Neutrophil (primary cell): ENCODE data around the gene CLIP2.
"Not testable (repeated sequence)": the region's sequence is repeated elsewhere in the genome, so short reads cannot be mapped to it uniquely, and the experiment has no call there.

Source experiments
- H3K27ac ChIP-seq: fragments of 200-600 bp; sonication (generic); 2 replicates; pipeline ENCODE4 v1.5.1; 2016; ENCODE audit warnings: mild to moderate bottlenecking, moderate library complexity
- H3K27me3 ChIP-seq: fragments of 200-600 bp; sonication (generic); 2 replicates; pipeline ENCODE4 v1.6.0; 2016; ENCODE audit warnings: mild to moderate bottlenecking
- H3K36me3 ChIP-seq: fragments of 200-600 bp; sonication (generic); 2 replicates; pipeline ENCODE4 v1.5.1; 2017
- H3K4me1 ChIP-seq, 2 experiments: fragments of 200-600 bp in 1 of 2; sonication (generic) in 1 of 2; 1 replicate in 1 of 2; 2 replicates in 1 of 2; pipeline versions ENCODE4 v1.5.1 to v1.6.1; 2013 to 2016; ENCODE audit warnings: low read depth in 1 of 2, low read length in 1 of 2, mild to moderate bottlenecking in 1 of 2, moderate library complexity in 1 of 2; ENCODE audit not compliant: control insufficient read depth in 1 of 2, insufficient read depth in 1 of 2
- H3K4me3 ChIP-seq, 2 experiments: fragments of 200-600 bp in 1 of 2; sonication (generic) in 1 of 2; 1 replicate in 1 of 2; 2 replicates in 1 of 2; pipeline ENCODE4 v1.5.1; 2013 to 2016; ENCODE audit warnings: low read depth in 1 of 2, low read length in 1 of 2, mild to moderate bottlenecking in 1 of 2, moderate library complexity in 1 of 2
- H3K9me3 ChIP-seq: fragments of 200-600 bp; sonication (generic); 2 replicates; pipeline ENCODE4 v1.5.1; 2016
- CTCF ChIP-seq: fragments of 200-600 bp; sonication (generic); IDR thresholded peaks from 2 replicates; pipeline ENCODE4 v1.5.1; 2016; ENCODE audit warnings: antibody characterized with exemption

CLIP2 gene

GRCh38 chr7:74345970-74346369 lies 56.8 kb downstream of the CLIP2 start:
- Histone ChIP-seq H3K4me1 (no peaks in the 10 kb centered on the region), H3K27ac (no peak overlapping the region), H3K27me3 (no peaks in the 10 kb centered on the region), H3K36me3 (no peaks in the 10 kb centered on the region), H3K4me3 (no peak overlapping the region), H3K9me3 (no peaks in the 10 kb centered on the region)
- no peak for TF ChIP-seq CTCF

DNA sequence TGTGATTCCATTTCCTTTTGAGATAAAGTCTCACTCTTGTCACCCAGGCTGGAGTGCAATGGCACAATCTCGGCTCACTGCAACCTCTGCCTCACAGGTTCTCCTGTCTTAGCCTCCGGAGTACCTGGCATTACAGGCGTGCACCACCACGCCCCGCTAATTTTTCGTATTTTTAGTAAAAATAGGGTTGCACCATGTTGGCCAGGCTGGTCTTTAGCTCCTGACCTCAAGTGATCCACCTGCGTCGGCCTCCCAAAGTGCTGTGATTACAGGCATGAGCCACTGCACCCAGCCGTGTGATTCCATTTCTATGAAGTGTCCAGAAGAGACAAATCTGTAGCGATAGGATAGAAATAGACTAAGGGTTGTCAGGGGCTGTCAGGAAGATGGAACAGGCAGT lies 60.4 kb downstream of the CLIP2 start:
- H3K36me3 ChIP-seq: no peaks in the 10 kb centered on the region
- H3K4me1 ChIP-seq: no peaks in the 10 kb centered on the region
- H3K9me3 ChIP-seq: no peaks in the 10 kb centered on the region
- H3K27me3 ChIP-seq: no peaks in the 10 kb centered on the region
- no peak for TF ChIP-seq CTCF
- H3K4me3 ChIP-seq: no peak overlapping the region
- H3K27ac ChIP-seq: no peak overlapping the region

DNA sequence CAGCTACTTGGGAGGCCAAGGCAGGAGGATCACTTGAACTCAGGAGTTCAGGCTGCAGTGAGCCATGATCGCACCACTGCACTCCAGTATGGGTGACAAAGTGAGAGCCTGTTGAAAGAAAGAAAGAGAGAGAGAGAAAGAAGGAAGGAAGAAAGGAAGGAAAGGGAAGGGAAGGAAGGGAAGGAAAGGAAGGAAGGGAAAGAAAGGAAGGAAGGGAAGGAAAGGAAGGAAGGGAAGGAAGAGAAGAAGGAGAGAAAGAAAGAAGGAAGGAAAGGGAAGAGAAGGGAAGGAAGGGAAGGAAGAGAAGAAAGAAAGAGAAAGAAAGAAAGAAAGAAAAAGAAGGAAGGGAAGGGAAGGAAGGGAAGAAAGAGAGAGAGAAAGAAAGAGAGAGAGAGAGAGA lies 61.5 kb downstream of the CLIP2 start:
- no peaks in the 10 kb centered on the region for H3K27me3 ChIP-seq
- H3K4me3 ChIP-seq: no peak overlapping the region
- TF ChIP-seq CTCF: no peak
- H3K27ac ChIP-seq: no peak overlapping the region
- no peaks in the 10 kb centered on the region for H3K36me3 ChIP-seq
- no peaks in the 10 kb centered on the region for H3K4me1 ChIP-seq
- no peaks in the 10 kb centered on the region for H3K9me3 ChIP-seq

DNA sequence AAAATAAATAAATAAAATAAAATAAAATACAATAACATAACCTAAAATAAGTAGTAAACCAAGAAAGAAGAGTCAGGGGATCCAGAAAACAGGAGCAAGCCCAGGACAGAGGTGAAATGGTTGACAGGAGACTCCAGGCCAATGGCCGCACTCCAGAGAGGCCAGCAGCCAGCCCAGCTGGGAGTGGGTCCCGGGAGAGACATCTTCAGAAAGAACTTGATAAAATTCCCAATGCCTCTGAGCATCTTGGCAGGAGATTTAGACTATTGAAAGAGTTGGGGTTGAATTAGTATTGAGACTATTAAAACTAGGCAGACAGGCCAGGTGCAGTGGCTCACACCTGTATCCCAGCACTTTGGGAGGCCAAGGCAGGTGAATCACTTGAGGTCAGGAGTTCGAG lies 62.6 kb downstream of the CLIP2 start:
- Histone ChIP-seq H3K36me3 (no peaks in the 10 kb centered on the region), H3K27ac (no peak overlapping the region), H3K27me3 (no peaks in the 10 kb centered on the region), H3K9me3 (no peaks in the 10 kb centered on the region), H3K4me3 (no peak overlapping the region), H3K4me1 (no peaks in the 10 kb centered on the region)
- TF ChIP-seq CTCF: no peak

DNA sequence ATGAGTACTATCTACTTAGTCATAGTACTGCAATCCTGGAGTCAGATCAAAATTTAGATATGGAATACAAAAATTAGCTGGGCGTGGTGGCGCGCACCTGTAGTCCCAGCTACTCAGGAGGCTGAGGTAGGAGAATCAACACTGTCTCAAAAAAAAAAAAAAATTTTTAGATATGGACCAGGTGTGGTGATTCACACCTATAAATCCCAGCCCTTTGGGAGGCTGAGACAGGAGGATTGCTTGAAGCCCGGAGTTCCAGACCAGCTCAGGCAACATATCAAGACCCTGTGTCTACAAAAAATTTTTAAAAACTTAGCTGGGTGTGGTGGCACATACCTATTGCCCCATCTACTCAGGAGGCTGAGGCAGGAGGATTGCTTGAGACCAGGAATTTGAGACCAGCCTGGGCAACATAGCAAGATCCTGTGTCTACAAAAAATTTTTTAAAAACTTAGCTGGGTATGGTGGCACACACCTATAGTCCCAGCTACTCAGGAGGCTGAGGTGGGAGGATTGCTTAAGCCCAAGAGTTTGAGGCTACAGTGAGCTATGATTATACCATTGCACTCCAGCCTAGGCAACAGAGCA lies 63.4 kb downstream of the CLIP2 start:
- not testable (repeated sequence) for H3K9me3 ChIP-seq, H3K4me1 ChIP-seq, H3K36me3 ChIP-seq, H3K27ac ChIP-seq, H3K4me3 ChIP-seq, H3K27me3 ChIP-seq

- Histone ChIP-seq H3K36me3 (no peaks in the 10 kb centered on the region), H3K4me1 (no peaks in the 10 kb centered on the region), H3K9me3 (no peaks in the 10 kb centered on the region), H3K4me3 (no peak overlapping the region), H3K27me3 (no peaks in the 10 kb centered on the region), H3K27ac (no peak overlapping the region)
- no peak for TF ChIP-seq CTCF
Observed at GRCh38 chr7:74354009-74354408, 64.8 kb downstream of the CLIP2 start.
